CD4-positive, alpha-beta T cell (primary cell): ENCODE data around the gene LIPM. TPM values are rescaled to one million over a fixed set of nuclear protein-coding genes. Genes with fewer than 3 reads are reported as not detected.

ENCODE experiments used
- ATAC-seq: fragments of 200-7000 bp; cut with Tn5 transposase; one replicate; pipeline ENCODE4 v1.10.0; 2022; ENCODE audit warnings: mild to moderate bottlenecking; ENCODE audit not compliant: poor library complexity
- CTCF ChIA-PET: fragments of 350-600 bp; sonication (Branson Sonifier 250); formaldehyde crosslinking; loops from one replicate; lab custom pipeline; 2021; ENCODE audit warnings: antibody characterized with exemption, inconsistent platforms; lab: Charles Lee
- POLR2A ChIA-PET: fragments of 350-600 bp; sonication (Branson Sonifier 250); formaldehyde crosslinking; loops from one replicate; lab custom pipeline; 2021; ENCODE audit warnings: antibody characterized with exemption, inconsistent platforms; lab: Charles Lee
- DNase-seq, 14 experiments: peaks; one replicate each; pipeline ENCODE4 v3.0.0-alpha.2; 2013 to 2020; ENCODE audit warnings: mixed read lengths in 2 of 14
- H3K27ac ChIP-seq, 2 donors: one replicate each; pipeline versions ENCODE4 v1.5.1 to v1.7.0; 2013; ENCODE audit warnings: low read length in 2 of 2, low read depth in 1 of 2, mild to moderate bottlenecking in 1 of 2
- H3K27me3 ChIP-seq, 2 experiments: 1 replicate in 1 of 2; 2 replicates in 1 of 2; pipeline versions ENCODE4 v1.6.1 to v1.7.0; 2013; ENCODE audit warnings: low read length in 2 of 2, control low read depth in 1 of 2, mild to moderate bottlenecking in 1 of 2, moderate library complexity in 1 of 2; ENCODE audit not compliant: insufficient read depth in 2 of 2, control insufficient read depth in 1 of 2
- H3K36me3 ChIP-seq: one replicate; pipeline ENCODE4 v1.6.1; 2013; ENCODE audit warnings: low read length, control low read depth; ENCODE audit not compliant: insufficient read depth
- H3K4me1 ChIP-seq: one replicate; pipeline ENCODE4 v1.6.1; 2013; ENCODE audit warnings: low read length, control low read depth; ENCODE audit not compliant: insufficient read depth
- H3K4me3 ChIP-seq: one replicate; pipeline ENCODE4 v1.5.1; 2013; ENCODE audit warnings: mild to moderate bottlenecking, low read length, moderate library complexity
- H3K9me3 ChIP-seq, 2 experiments: 1 replicate in 1 of 2; 2 replicates in 1 of 2; pipeline versions ENCODE4 v1.6.1 to v1.7.0; 2013; ENCODE audit warnings: low read length in 2 of 2, mild to moderate bottlenecking in 2 of 2, control low read depth in 1 of 2, moderate library complexity in 1 of 2; ENCODE audit not compliant: control insufficient read depth in 1 of 2, insufficient read depth in 1 of 2
- H3K27ac Mint-ChIP-seq: one replicate; pipeline ENCODE4 v1.8.0; 2020; ENCODE audit warnings: mixed read lengths
- H3K27me3 Mint-ChIP-seq: one replicate; pipeline ENCODE4 v1.8.0; 2021; ENCODE audit warnings: mixed read lengths
- H3K36me3 Mint-ChIP-seq: one replicate; pipeline ENCODE4 v1.8.0; 2021; ENCODE audit warnings: low read depth, mixed read lengths
- H3K4me1 Mint-ChIP-seq: one replicate; pipeline ENCODE4 v1.8.0; 2021; ENCODE audit warnings: low read depth, mixed read lengths
- H3K4me3 Mint-ChIP-seq: one replicate; pipeline ENCODE4 v1.8.0; 2020; ENCODE audit warnings: mild to moderate bottlenecking, mixed read lengths
- H3K9me3 Mint-ChIP-seq: one replicate; pipeline ENCODE4 v1.8.0; 2020; ENCODE audit warnings: mixed read lengths
- CTCF ChIP-seq: fragments of 200-600 bp; IDR thresholded peaks from one replicate; pipeline ENCODE4 v1.8.0; 2022; ENCODE audit warnings: antibody characterized with exemption, mild to moderate bottlenecking
- intact Hi-C, 2 experiments: fragments of 100-400 bp; cut with DNase I in 1 of 2; cut with micrococcal nuclease in 1 of 2; formaldehyde crosslinking; loops; one replicate each; pipeline versions ENCODE4 v1.15.1 to v1.9.0; 2023 to 2025; cut with DNase I, micrococcal nuclease
- total RNA-seq, 174 experiments: library from RNA in 2 of 174; stranded (reverse) in 2 of 174; gene quantifications; one replicate each; pipeline ENCODE4 v1.2.3 and lab custom pipeline; 2021 to 2026

LIPM gene
- total RNA-seq, 2 experiments from 2014 or later: not detected

DNA sequence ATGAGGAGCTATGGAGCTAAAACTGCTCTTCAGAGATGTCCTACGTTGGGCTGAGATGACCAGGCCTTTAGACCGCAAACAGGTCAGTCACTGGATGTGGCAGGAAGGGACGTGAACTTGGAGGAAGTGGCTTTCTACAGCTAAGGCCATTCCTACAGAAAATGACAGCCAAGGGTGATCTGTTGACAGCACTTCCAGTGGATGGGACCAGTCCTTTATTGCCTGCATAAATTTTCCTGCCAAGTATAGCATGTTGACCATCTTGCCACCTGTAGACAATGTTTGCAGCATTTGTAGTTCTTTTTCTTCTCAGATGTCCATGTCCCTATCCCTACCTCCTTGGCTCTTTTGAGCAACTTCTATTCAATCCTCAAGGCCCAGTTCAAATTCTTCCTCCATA is 3.4 kb downstream of the LIPM start:
- H3K27me3 Mint-ChIP-seq: no peaks in the 10 kb centered on the region
- H3K36me3 ChIP-seq: no peaks in the 10 kb centered on the region
- peaks cover 3% of the 10 kb centered on the region for H3K4me1 ChIP-seq
- no peaks in the 10 kb centered on the region for H3K9me3 ChIP-seq
- peaks cover 10% of the 10 kb centered on the region for H3K4me1 Mint-ChIP-seq
- ChIA-PET POLR2A (no interaction called here), CTCF (no interaction called here)
- intact Hi-C loops: loop anchor here in 1 of 2 experiments (10.0 kb wide), 1 partner anchor 231 kb away; no protein-coding TSS in a partner anchor
- TF ChIP-seq CTCF: no peak
- H3K36me3 Mint-ChIP-seq: no peaks in the 10 kb centered on the region
- H3K27me3 ChIP-seq: no peaks in the 10 kb centered on the region
- DNase-seq (no peak), ATAC-seq (no peak)
- no peak overlapping the region for H3K4me3 Mint-ChIP-seq
- no peaks in the 10 kb centered on the region for H3K9me3 Mint-ChIP-seq
- no peak overlapping the region for H3K4me3 ChIP-seq
- no peak overlapping the region for H3K27ac ChIP-seq
- no peak overlapping the region for H3K27ac Mint-ChIP-seq

DNA sequence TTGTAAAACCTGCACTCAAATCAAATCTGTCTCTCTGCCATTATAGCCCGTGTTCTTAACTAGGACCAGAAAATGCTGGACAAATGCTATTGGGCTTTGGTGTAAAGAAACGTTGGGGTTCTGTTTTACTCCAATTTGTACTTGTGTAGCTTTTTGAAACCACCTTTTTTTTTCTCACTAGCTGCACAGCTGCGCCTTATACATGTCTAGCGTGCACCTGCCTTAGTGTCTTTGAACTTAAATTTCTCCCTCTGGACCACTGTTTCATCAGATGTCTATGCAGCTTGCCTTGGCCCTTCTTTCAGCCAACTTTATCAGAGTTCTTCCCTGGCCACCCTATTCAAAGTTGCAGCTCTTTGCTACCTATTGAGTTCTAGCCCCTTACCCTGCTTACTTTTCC is 7.1 kb downstream of the LIPM start:
- Mint-ChIP-seq H3K4me3 (no peak overlapping the region), H3K27ac (no peak overlapping the region), H3K9me3 (no peaks in the 10 kb centered on the region), H3K4me1 (peaks cover 10% of the 10 kb centered on the region), H3K27me3 (no peaks in the 10 kb centered on the region), H3K36me3 (no peaks in the 10 kb centered on the region)
- intact Hi-C loops: loop anchor here (5.0 to 10.0 kb wide), 4 partner anchors 122 to 955 kb away; partner anchors contain the start of genes KLLN (in 1 of the 2) and PTEN (in 1 of the 2)
- Histone ChIP-seq H3K9me3 (no peaks in the 10 kb centered on the region), H3K27me3 (no peaks in the 10 kb centered on the region), H3K27ac (no peak overlapping the region), H3K4me3 (no peak overlapping the region), H3K4me1 (peaks cover 3% of the 10 kb centered on the region), H3K36me3 (no peaks in the 10 kb centered on the region)
- ATAC-seq (no peak), DNase-seq (no peak)
- ChIA-PET CTCF (interaction anchor here (0.7 to 1.5 kb wide), 2 partner anchors 10 to 122 kb away, joined by 3 to 4 read pairs; no protein-coding TSS in a partner anchor), POLR2A (interaction anchor here (1.3 kb wide), 1 partner anchor 70 kb away, joined by 5 read pairs; the partner anchor contains the start of gene STAMBPL1)
- TF ChIP-seq CTCF: no peak

DNA sequence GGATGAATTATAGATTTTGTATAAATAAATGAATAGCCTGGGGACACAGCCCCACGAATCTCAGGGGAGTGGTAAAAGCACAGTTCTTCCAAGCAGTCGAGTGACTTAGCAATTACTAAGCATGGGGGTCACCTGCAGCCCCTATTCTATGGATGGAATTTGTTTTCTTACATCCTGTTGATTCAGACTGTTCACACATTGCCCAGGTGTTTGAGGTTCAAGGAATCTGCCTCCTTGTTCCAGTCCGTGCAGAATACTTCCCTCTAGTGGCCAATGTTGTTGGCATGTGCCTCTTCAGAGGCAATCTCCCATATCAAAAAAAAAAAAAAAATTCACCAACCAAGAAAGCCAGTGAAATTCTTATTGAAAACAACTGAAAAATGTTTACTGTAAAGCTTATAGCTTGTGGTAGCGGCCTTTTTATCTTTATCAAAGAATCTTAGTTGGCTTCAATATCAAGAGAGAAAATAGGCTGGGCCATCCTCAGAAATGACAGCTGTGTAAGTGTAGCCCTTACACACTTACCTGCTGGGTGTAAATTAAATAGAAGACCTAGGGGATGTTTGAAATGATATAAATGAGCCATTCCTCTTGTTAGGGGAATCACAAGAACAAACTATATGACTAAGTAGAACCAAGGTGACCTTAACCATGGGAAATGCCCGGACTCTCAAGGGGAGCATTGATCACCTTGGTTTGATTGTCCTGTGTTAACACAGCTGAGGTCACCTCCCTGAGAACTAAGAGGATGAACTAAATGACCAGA is 7.8 kb downstream of the LIPM start:
- Mint-ChIP-seq H3K36me3 (no peaks in the 10 kb centered on the region), H3K9me3 (no peaks in the 10 kb centered on the region), H3K27me3 (no peaks in the 10 kb centered on the region), H3K27ac (no peak overlapping the region), H3K4me3 (no peak overlapping the region), H3K4me1 (peaks cover 15% of the 10 kb centered on the region)
- intact Hi-C loops: loop anchor here (5.0 to 10.0 kb wide), 3 partner anchors 123 to 956 kb away; partner anchors contain the start of genes KLLN (in 1 of the 2) and PTEN (in 1 of the 2)
- TF ChIP-seq CTCF: peak; percentile 86
- Histone ChIP-seq H3K4me3 (no peak overlapping the region), H3K27me3 (no peaks in the 10 kb centered on the region), H3K9me3 (no peaks in the 10 kb centered on the region), H3K27ac (no peak overlapping the region), H3K36me3 (no peaks in the 10 kb centered on the region), H3K4me1 (peaks cover 3% of the 10 kb centered on the region)
- DNase-seq: peak in 9 of 14 experiments; percentile 9 to 76 (median 21)
- POLR2A ChIA-PET: interaction anchor here (0.6 to 1.3 kb wide), 6 partner anchors 11 to 1306 kb away, joined by 3 to 5 read pairs (median 4); partner anchors contain the start of genes MINPP1 and STAMBPL1
- CTCF ChIA-PET: interaction anchor here (0.7 to 1.5 kb wide), 5 partner anchors 11 to 134 kb away, joined by 3 to 4 read pairs (median 3); partner anchors contain the start of gene LIPN
- ATAC-seq: peak; percentile 82
